SK-N-SH treated with all-trans-retinoic acid at 6 μM for 48 hours (cell line): ENCODE measurements around the gene HOXC4.

Experiments used
- ARNTL ChIP-seq: fragments of 450-650 bp; formaldehyde crosslinking; IDR thresholded peaks from 2 replicates; pipeline ENCODE4 v1.5.0; 2020; ENCODE audit warnings: low read depth, mild to moderate bottlenecking, moderate library complexity, borderline replicate concordance
- CREB5 ChIP-seq: fragments of 250-450 bp; sonication (Bioruptor Pico); IDR thresholded peaks from 2 replicates; pipeline ENCODE4 v1.5.1; 2020; ENCODE audit warnings: low read depth, mild to moderate bottlenecking, moderate library complexity
- ISL1 ChIP-seq: fragments of 250-450 bp; sonication (Bioruptor Pico); IDR thresholded peaks from 2 replicates; pipeline ENCODE4 v2.1.2; 2022; ENCODE audit warnings: mild to moderate bottlenecking, moderate library complexity
- OSR1 ChIP-seq: fragments of 250-450 bp; sonication (Bioruptor Pico); IDR thresholded peaks from 2 replicates; pipeline ENCODE4 v1.8.0; 2022; ENCODE audit warnings: moderate library complexity, mild to moderate bottlenecking, inconsistent platforms
- PPARA ChIP-seq: fragments of 250-450 bp; sonication (Bioruptor Pico); IDR thresholded peaks from 2 replicates; pipeline ENCODE4 v1.5.0; 2020; ENCODE audit warnings: mild to moderate bottlenecking, borderline replicate concordance
- TSHZ2 ChIP-seq: fragments of 250-450 bp; sonication (Bioruptor Pico); IDR thresholded peaks from 2 replicates; pipeline ENCODE4 v1.5.0; 2020; ENCODE audit warnings: mild to moderate bottlenecking, moderate library complexity
- ZFP3 ChIP-seq: fragments of 250-450 bp; sonication (Bioruptor Pico); IDR thresholded peaks from 2 replicates; pipeline ENCODE4 v1.5.0; 2020; ENCODE audit warnings: mild to moderate bottlenecking, moderate library complexity

- TF ChIP-seq TSHZ2 (no peak), ISL1 (no peak), ARNTL (CRISPR knock-in tag) (no peak), PPARA (CRISPR knock-in tag) (no peak), OSR1 (no peak), ZFP3 (no peak), CREB5 (CRISPR knock-in tag) (no peak)
Observed at GRCh38 chr12:54038284-54038870, 15.3 kb upstream of the HOXC4 start.
